Small intestine (tissue), 7 donors: Measurements from ENCODE around the gene PTPRCAP. TPM values are rescaled to one million over a fixed set of nuclear protein-coding genes. Genes with fewer than 3 reads are reported as not detected.
"Not testable (repeated sequence)": the region's sequence is repeated elsewhere in the genome, so short reads cannot be mapped to it uniquely, and the experiment has no call there.

Experiments used
- DNase-seq, 2 donors: peaks; one replicate each; pipeline versions ENCODE4 v3.0.0 to v3.0.0-alpha.2; 2013
- FAIRE-seq: peaks from 2 replicates; lab custom pipeline; 2012; peaks lifted over from hg19 to GRCh38; lab: Jason Lieb, UNC
- H3K27ac ChIP-seq, 3 donors: one replicate each; pipeline ENCODE4 v1.5.1; 2013; ENCODE audit warnings: low read length in 2 of 3, mild to moderate bottlenecking in 2 of 3, control low read depth in 1 of 3, inconsistent platforms in 1 of 3, low read depth in 1 of 3, moderate library complexity in 1 of 3
- H3K27me3 ChIP-seq, 3 donors: one replicate each; pipeline ENCODE4 v1.6.1; 2013; ENCODE audit warnings: low read length in 3 of 3, inconsistent platforms in 1 of 3; ENCODE audit not compliant: control insufficient read depth in 3 of 3, insufficient read depth in 3 of 3
- H3K36me3 ChIP-seq, 3 donors: one replicate each; pipeline ENCODE4 v1.6.1; 2013; ENCODE audit warnings: low read length in 3 of 3, inconsistent platforms in 1 of 3, low read depth in 1 of 3, mild to moderate bottlenecking in 1 of 3, moderate library complexity in 1 of 3; ENCODE audit not compliant: control insufficient read depth in 3 of 3, insufficient read depth in 2 of 3
- H3K4me1 ChIP-seq, 3 donors: one replicate each; pipeline ENCODE4 v1.6.1; 2013; ENCODE audit warnings: low read length in 2 of 3, inconsistent platforms in 1 of 3, low read depth in 1 of 3, mild to moderate bottlenecking in 1 of 3, moderate library complexity in 1 of 3; ENCODE audit not compliant: control insufficient read depth in 3 of 3, insufficient read depth in 2 of 3
- H3K4me3 ChIP-seq, 3 donors: one replicate each; pipeline ENCODE4 v1.5.1; 2013; ENCODE audit warnings: low read length in 3 of 3, control low read depth in 1 of 3, inconsistent platforms in 1 of 3, low read depth in 1 of 3, mild to moderate bottlenecking in 1 of 3, moderate library complexity in 1 of 3
- H3K9me3 ChIP-seq, 2 donors: one replicate each; pipeline ENCODE4 v1.6.1; 2013; ENCODE audit warnings: low read depth in 1 of 2, low read length in 1 of 2; ENCODE audit not compliant: control insufficient read depth in 2 of 2, insufficient read depth in 1 of 2
- WGBS, 3 donors: extraction: QIAGEN DNeasy Blood & Tissue Kit; methylation state at CpG; one replicate each; pipeline ENCODE4 v1.1.7; 2013; 5-methylcytosine and 5-hydroxymethylcytosine counted together
- polyA plus RNA-seq, 4 donors: library from polyadenylated mRNA; stranded (reverse) in 3 of 4; unstranded in 1 of 4; fragments of 200-250 nt in 3 of 4; fragments of 120-200 nt in 1 of 4; gene quantifications; one replicate each; pipeline versions ENCODE4 v1.2.1 to v1.2.3, GENCODE V29; 2013
- donor health status: healthy with polysubstance abuse.
- donor health status: control.
- donor health status: control.
- donor health status: Bipolar disorder and iron deficiency.
- donor health status: healthy.

The PTPRCAP gene
- polyA plus RNA-seq, 4 donors = 7.5 to 34.6 (median 15.9) TPM

GRCh38 chr11:67468056-67468455, 30.6 kb upstream of the PTPRCAP start:
- Histone ChIP-seq H3K27ac (peak overlapping the region in 2 of 3 donors; percentile 86 to 95), H3K9me3 (no peaks in the 10 kb centered on the region), H3K4me1 (peaks cover 2 to 40% (median 7%) of the 10 kb centered on the region in 3 donors), H3K36me3 (peaks cover 0 to 31% (median 0%) of the 10 kb centered on the region in 3 donors), H3K4me3 (peak overlapping the region; percentile 81 to 84 (median 84)), H3K27me3 (no peaks in the 10 kb centered on the region)
- WGBS, 3 donors = 12 to 28% (median 13%) methylated on average over 5 of the region's 5 CpGs
- DNase-seq (peak; percentile 57 to 64), FAIRE-seq (no peak)

- no peak for FAIRE-seq
- no peaks in the 10 kb centered on the region for H3K9me3 ChIP-seq
- DNase-seq = no peak
- peaks cover 0 to 33% (median 0%) of the 10 kb centered on the region in 3 donors for H3K36me3 ChIP-seq
- H3K4me3 ChIP-seq = no peak overlapping the region
- 44 to 72% (median 52%) methylated on average over 10 to 11 of the region's 11 CpGs for WGBS, 3 donors
- no peaks in the 10 kb centered on the region for H3K27me3 ChIP-seq
- peaks cover 2 to 40% (median 7%) of the 10 kb centered on the region in 3 donors for H3K4me1 ChIP-seq
- peak overlapping the region in 1 of 3 donors; percentile 86 for H3K27ac ChIP-seq
These were observed 29.7 kb upstream of the PTPRCAP start for GRCh38 chr11:67466962-67467771.

GRCh38 chr11:67466367-67466766, 28.9 kb upstream of the PTPRCAP start:
- WGBS, 3 donors = 75 to 88% (median 83%) methylated on average over 5 of the region's 5 CpGs
- no peak overlapping the region for H3K27ac ChIP-seq
- peaks cover 2 to 40% (median 7%) of the 10 kb centered on the region in 3 donors for H3K4me1 ChIP-seq
- no peaks in the 10 kb centered on the region for H3K9me3 ChIP-seq
- no peaks in the 10 kb centered on the region for H3K27me3 ChIP-seq
- peaks cover 0 to 33% (median 0%) of the 10 kb centered on the region in 3 donors for H3K36me3 ChIP-seq
- no peak overlapping the region for H3K4me3 ChIP-seq
- no peak for FAIRE-seq
- no peak for DNase-seq

DNA sequence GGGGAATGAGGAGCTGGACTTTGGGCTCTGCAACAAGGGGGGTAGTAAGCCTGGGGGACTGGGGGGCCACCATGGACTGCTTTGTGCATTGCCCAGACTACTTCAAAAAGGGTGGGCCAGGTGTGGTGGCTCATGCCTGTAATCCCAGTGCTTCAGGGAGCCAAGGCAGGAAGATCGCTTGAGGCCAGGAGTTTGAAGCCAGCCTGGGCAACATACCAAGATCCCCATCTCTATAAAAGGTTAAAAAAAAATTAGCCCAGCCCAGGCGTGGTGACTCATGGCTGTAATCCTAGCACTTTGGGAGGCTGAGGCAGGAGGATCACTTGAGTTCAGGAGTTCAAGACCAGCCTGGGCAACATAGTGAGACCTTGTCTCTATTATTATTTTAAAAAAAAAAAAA, 28.0 kb upstream of the PTPRCAP start:
- WGBS, 3 donors = 55 to 70% (median 65%) methylated on average over 2 of the region's 2 CpGs
- Histone ChIP-seq H3K27ac (peak overlapping the region; percentile 83 to 95 (median 88)), H3K36me3 (peaks cover 0 to 33% (median 0%) of the 10 kb centered on the region in 3 donors), H3K4me1 (peaks cover 2 to 40% (median 7%) of the 10 kb centered on the region in 3 donors), H3K4me3 (peak overlapping the region in 2 of 3 donors; percentile 84 to 95)
- not testable (repeated sequence) for H3K27me3 ChIP-seq, H3K9me3 ChIP-seq, FAIRE-seq
- peak in 1 of 2 donors; percentile 28 for DNase-seq

GRCh38 chr11:67465189-67465510, 27.7 kb upstream of the PTPRCAP start:
- H3K27me3 ChIP-seq = no peaks in the 10 kb centered on the region
- peaks cover 2 to 40% (median 7%) of the 10 kb centered on the region in 3 donors for H3K4me1 ChIP-seq
- no peaks in the 10 kb centered on the region for H3K9me3 ChIP-seq
- peak; percentile 42 to 44 for DNase-seq
- H3K27ac ChIP-seq = peak overlapping the region; percentile 83 to 95 (median 88)
- H3K36me3 ChIP-seq = peaks cover 0 to 33% (median 0%) of the 10 kb centered on the region in 3 donors
- FAIRE-seq = no peak
- WGBS, 3 donors = 23 to 45% (median 37%) methylated on average over 3 of the region's 3 CpGs
- peak overlapping the region; percentile 55 to 95 (median 84) for H3K4me3 ChIP-seq

DNA sequence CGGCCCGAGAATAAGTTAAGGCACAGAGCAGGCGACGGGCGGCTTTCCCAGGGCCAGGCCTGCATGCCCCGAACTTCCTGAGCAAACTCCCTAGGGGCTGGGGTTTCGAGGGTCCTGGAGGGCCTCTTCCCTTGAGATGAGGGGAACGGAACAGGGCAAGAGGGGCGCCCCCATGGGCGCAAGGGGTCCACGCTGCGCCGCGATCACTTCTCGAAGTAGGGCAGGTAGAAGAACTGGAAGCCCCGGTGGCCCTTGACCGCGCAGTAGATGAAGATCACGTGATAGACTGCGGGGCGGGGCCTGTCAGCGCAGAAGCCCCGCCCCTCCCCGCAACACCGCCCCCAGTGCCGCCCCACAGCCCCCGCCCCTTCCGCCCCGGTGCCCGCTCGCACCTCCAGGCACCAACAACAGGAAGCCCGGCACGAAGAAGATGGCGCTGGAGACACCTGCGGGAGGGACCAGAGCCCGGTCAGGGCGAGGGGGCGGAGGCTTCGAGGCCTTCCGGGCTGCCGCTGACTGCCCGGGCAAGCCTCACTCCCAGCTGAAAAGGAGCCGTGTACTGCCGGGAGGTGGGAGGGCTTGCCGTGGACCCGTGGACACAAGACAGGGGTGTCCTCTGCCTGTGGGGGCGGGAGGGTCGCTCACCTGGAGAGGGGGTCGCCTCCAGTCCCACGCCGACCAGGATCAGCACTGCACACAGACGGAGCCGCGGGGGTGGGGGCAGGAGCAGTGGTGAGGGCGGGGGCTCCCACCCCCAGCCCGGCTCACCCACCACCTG, 27.1 kb upstream of the PTPRCAP start:
- Histone ChIP-seq H3K9me3 (no peaks in the 10 kb centered on the region), H3K4me1 (peaks cover 2 to 36% (median 7%) of the 10 kb centered on the region in 3 donors), H3K27ac (peak overlapping the region; percentile 88 to 95 (median 93)), H3K4me3 (peak overlapping the region; percentile 55 to 95 (median 84)), H3K27me3 (no peaks in the 10 kb centered on the region), H3K36me3 (peaks cover 0 to 33% (median 0%) of the 10 kb centered on the region in 3 donors)
- peak; percentile 92 for DNase-seq
- WGBS, 3 donors = 6 to 11% (median 10%) methylated on average over 37 to 56 of the region's 56 CpGs
- no peak for FAIRE-seq

GRCh38 chr11:67463680-67464410, 26.4 kb upstream of the PTPRCAP start:
- Histone ChIP-seq H3K4me1 (peaks cover 2 to 34% (median 7%) of the 10 kb centered on the region in 3 donors), H3K9me3 (no peaks in the 10 kb centered on the region), H3K36me3 (peaks cover 0 to 34% (median 0%) of the 10 kb centered on the region in 3 donors), H3K27ac (peak overlapping the region; percentile 73 to 95 (median 93)), H3K27me3 (no peaks in the 10 kb centered on the region), H3K4me3 (peak overlapping the region in 2 of 3 donors; percentile 84 to 95)
- 46 to 73% (median 61%) methylated on average over 19 to 20 of the region's 20 CpGs for WGBS, 3 donors
- DNase-seq (peak in 1 of 2 donors; percentile 91), FAIRE-seq (no peak)
